DND-41 (cell line): ENCODE results near the gene QSOX1.

Experiments
- ATAC-seq: fragments of 200-7000 bp; cut with Tn5 transposase; 3 replicates; pipeline ENCODE4 v1.9.1; 2021; ENCODE audit warnings: low read depth; ENCODE audit not compliant: insufficient read depth
- DNase-seq: peaks from one replicate; pipeline ENCODE4 v3.0.0-alpha.2; 2020
- H2AFZ ChIP-seq: 2 replicates; pipeline ENCODE4 v1.6.0; 2012; ENCODE audit warnings: low read depth, low read length
- H3K27ac ChIP-seq: 2 replicates; pipeline ENCODE4 v1.5.1; 2012; ENCODE audit warnings: low read length, inconsistent platforms
- H3K27me3 ChIP-seq: fragments of 200-600 bp; sonication (generic); 2 replicates; pipeline ENCODE4 v1.6.0; 2012; ENCODE audit warnings: low read length, mild to moderate bottlenecking, inconsistent platforms; ENCODE audit not compliant: insufficient read depth, poor library complexity
- H3K36me3 ChIP-seq: 2 replicates; pipeline ENCODE4 v1.5.1; 2012; ENCODE audit warnings: low read length, inconsistent platforms; ENCODE audit not compliant: insufficient read depth
- H3K4me1 ChIP-seq: 2 replicates; pipeline ENCODE4 v1.5.1; 2012; ENCODE audit warnings: mild to moderate bottlenecking, low read length; ENCODE audit not compliant: insufficient read depth
- H3K4me2 ChIP-seq: 2 replicates; pipeline ENCODE4 v1.6.0; 2012; ENCODE audit warnings: mild to moderate bottlenecking, moderate library complexity, low read length, inconsistent platforms; ENCODE audit not compliant: insufficient read depth
- H3K4me3 ChIP-seq, 2 experiments: fragments of 200-600 bp in 1 of 2; shearing (Covaris generic) in 1 of 2; 2 replicates each; pipeline ENCODE4 v1.5.1; 2012 to 2016; ENCODE audit warnings: inconsistent platforms in 2 of 2, low read length in 2 of 2, mild to moderate bottlenecking in 2 of 2, low read depth in 1 of 2, moderate library complexity in 1 of 2
- H3K79me2 ChIP-seq: 2 replicates; pipeline ENCODE4 v1.6.0; 2012; ENCODE audit warnings: low read length, inconsistent platforms; ENCODE audit not compliant: insufficient read depth
- H3K9ac ChIP-seq: 2 replicates; pipeline ENCODE4 v1.6.0; 2012; ENCODE audit warnings: low read depth, mild to moderate bottlenecking, inconsistent platforms, low read length, moderate library complexity
- H3K9me3 ChIP-seq: 2 replicates; pipeline ENCODE4 v1.5.1; 2012; ENCODE audit warnings: low read length, moderate library complexity, mild to moderate bottlenecking, inconsistent platforms; ENCODE audit not compliant: insufficient read depth, severe bottlenecking
- H4K20me1 ChIP-seq: 2 replicates; pipeline ENCODE4 v1.6.0; 2012; ENCODE audit warnings: low read length; ENCODE audit not compliant: insufficient read depth
- CTCF ChIP-seq: IDR thresholded peaks from 2 replicates; pipeline ENCODE4 v1.5.1; 2012; ENCODE audit warnings: borderline replicate concordance, low read length, moderate library complexity, mild to moderate bottlenecking; ENCODE audit not compliant: poor library complexity, severe bottlenecking; ENCODE audit errors: extremely low read depth
- EZH2 ChIP-seq: IDR thresholded peaks from 3 replicates; pipeline ENCODE4 v1.6.1; 2012; ENCODE audit warnings: borderline replicate concordance, low read depth, mild to moderate bottlenecking, moderate library complexity, low read length, inconsistent platforms; ENCODE audit not compliant: severe bottlenecking

QSOX1 gene

GRCh38 chr1:180155182-180155682, 563 bp downstream of the QSOX1 start:
- Histone ChIP-seq H3K27me3 (no peaks in the 10 kb centered on the region), H3K4me1 (peaks cover 34% of the 10 kb centered on the region)

GRCh38 chr1:180156201-180156600, 1.5 kb downstream of the QSOX1 start:
- Histone ChIP-seq H3K4me3 (no peak overlapping the region), H3K9ac (no peak overlapping the region), H3K9me3 (no peaks in the 10 kb centered on the region), H3K27me3 (no peaks in the 10 kb centered on the region), H4K20me1 (no peaks in the 10 kb centered on the region), H3K36me3 (no peaks in the 10 kb centered on the region; the same call in 1 of the 2 replicates), H3K27ac (no peak overlapping the region), H2AFZ (no peak overlapping the region), H3K79me2 (peaks cover 7% of the 10 kb centered on the region), H3K4me1 (peaks cover 29% of the 10 kb centered on the region), H3K4me2 (peak overlapping the region; percentile 99)
- ATAC-seq: no peak
- no peak for DNase-seq
- TF ChIP-seq EZH2: no peak
- no peak for TF ChIP-seq CTCF

More at GRCh38 chr1:180155182-180155682, 563 bp downstream of the QSOX1 start:
- H3K9ac ChIP-seq: peak overlapping the region; percentile 84
- DNase-seq: no peak
- peak overlapping the region; percentile 48 to 90 for H3K4me3 ChIP-seq
- peak; percentile 36 for ATAC-seq
- H3K4me2 ChIP-seq: peak overlapping the region; percentile 99
- peak overlapping the region; percentile 80 for H2AFZ ChIP-seq
- no peaks in the 10 kb centered on the region for H3K9me3 ChIP-seq
- TF ChIP-seq CTCF (no peak), EZH2 (no peak)
- peaks cover 7% of the 10 kb centered on the region for H3K79me2 ChIP-seq
- peak overlapping the region; percentile 62; the same call in 1 of the 2 replicates for H3K27ac ChIP-seq
- H3K36me3 ChIP-seq: no peaks in the 10 kb centered on the region; the same call in 1 of the 2 replicates
- no peaks in the 10 kb centered on the region for H4K20me1 ChIP-seq

- H3K4me1 ChIP-seq: peaks cover 27% of the 10 kb centered on the region
- TF ChIP-seq CTCF (no peak), EZH2 (no peak)
- no peak overlapping the region for H3K9ac ChIP-seq
- H3K4me3 ChIP-seq: no peak overlapping the region
- peaks cover 7% of the 10 kb centered on the region for H3K79me2 ChIP-seq
- H3K27me3 ChIP-seq: no peaks in the 10 kb centered on the region
- H3K36me3 ChIP-seq: no peaks in the 10 kb centered on the region; the same call in 1 of the 2 replicates
- H3K4me2 ChIP-seq: peak overlapping the region; percentile 27; the same call in 1 of the 2 replicates
- DNase-seq (no peak), ATAC-seq (no peak)
- H4K20me1 ChIP-seq: no peaks in the 10 kb centered on the region
- H3K9me3 ChIP-seq: no peaks in the 10 kb centered on the region
- H2AFZ ChIP-seq: no peak overlapping the region
- no peak overlapping the region for H3K27ac ChIP-seq
Observed at GRCh38 chr1:180156631-180157091, 2.0 kb downstream of the QSOX1 start.
